ENCODE data around the gene ASB16.

GRCh38 chr17:44220213-44221083, 49.9 kb downstream of the ASB16 start:
- TF ChIP-seq, protein P1, sequence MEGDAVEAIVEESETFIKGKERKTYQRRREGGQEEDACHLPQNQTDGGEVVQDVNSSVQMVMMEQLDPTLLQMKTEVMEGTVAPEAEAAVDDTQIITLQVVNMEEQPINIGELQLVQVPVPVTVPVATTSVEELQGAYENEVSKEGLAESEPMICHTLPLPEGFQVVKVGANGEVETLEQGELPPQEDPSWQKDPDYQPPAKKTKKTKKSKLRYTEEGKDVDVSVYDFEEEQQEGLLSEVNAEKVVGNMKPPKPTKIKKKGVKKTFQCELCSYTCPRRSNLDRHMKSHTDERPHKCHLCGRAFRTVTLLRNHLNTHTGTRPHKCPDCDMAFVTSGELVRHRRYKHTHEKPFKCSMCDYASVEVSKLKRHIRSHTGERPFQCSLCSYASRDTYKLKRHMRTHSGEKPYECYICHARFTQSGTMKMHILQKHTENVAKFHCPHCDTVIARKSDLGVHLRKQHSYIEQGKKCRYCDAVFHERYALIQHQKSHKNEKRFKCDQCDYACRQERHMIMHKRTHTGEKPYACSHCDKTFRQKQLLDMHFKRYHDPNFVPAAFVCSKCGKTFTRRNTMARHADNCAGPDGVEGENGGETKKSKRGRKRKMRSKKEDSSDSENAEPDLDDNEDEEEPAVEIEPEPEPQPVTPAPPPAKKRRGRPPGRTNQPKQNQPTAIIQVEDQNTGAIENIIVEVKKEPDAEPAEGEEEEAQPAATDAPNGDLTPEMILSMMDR (IDR thresholded peaks at IDR 0.05), result no peak
- no peak for TF ChIP-seq POLR2A (IDR thresholded peaks at IDR 0.05)
